Heart left ventricle (tissue), 13 donors: ENCODE results near the gene NOM1.

Experiments used
- CTCF ChIP-seq, 12 donors: fragments of 200-600 bp; sonication (generic) in 4 of 12; IDR thresholded peaks; one replicate each; pipeline versions ENCODE4 v1.5.0 to v1.8.0; 2018 to 2022; ENCODE audit warnings: antibody characterized with exemption in 12 of 12, mild to moderate bottlenecking in 5 of 12
- POLR2A ChIP-seq, 2 donors: fragments of 450-650 bp; IDR thresholded peaks; one replicate each; pipeline ENCODE4 v1.6.1; 2017; ENCODE audit warnings: antibody characterized with exemption in 2 of 2, mild to moderate bottlenecking in 2 of 2, moderate library complexity in 2 of 2
- donor health status: ischemic (EF 13 %, LVEDD 7.1; RV severe dilation, severe dysfunction).
- donor health status: DM: no; HTN: yes; CAD: no.
- donor health status: DM: no; HTN: no; CAD: no.
- donor health status: ischemic (EF 25% LVEDD 6.9; RV normal size, moderate dysfunction).
- donor health status: ischemic (EF 25% LVEDD 5.7; RV mildly dilated, moderate dysfunction).
- donor health status: ischemic (EF 35%, LVEDD 5.7; RV mildly dilated, moderate dysfunction).
- donor health status: nonischemic (EF 11% LVEDD 7.7; RV severe dilation, severe dysfunction).
- donor health status: DM: yes; HTN: yes; CAD: no.
- donor health status: PGD.
- donor health status: ischemic (EF 29% LVEDD 5.4; RV normal size, mild dysfunction).
- donor health status: nonischemic (EF 23%, LVEDD 6.1; RV moderate dilation, normal function).

GRCh38 chr7:157006205-157006747 lies 56.8 kb downstream of the NOM1 start:
- TF ChIP-seq POLR2A (IDR thresholded peaks at IDR 0.05) (no peak), CTCF (IDR thresholded peaks at IDR 0.05) (no peak)
